Measurements from ENCODE around the gene DLGAP1. TPM values are rescaled to one million over a fixed set of nuclear protein-coding genes. Genes with fewer than 3 reads are reported as not detected.

The DLGAP1 gene
- total and polyA plus RNA-seq, 4 donors: 0.06 to 1.2 (median 0.17) TPM; not detected in 1

GRCh38 chr18:4405965-4406364, 49.1 kb downstream of the DLGAP1 start:
- Histone ChIP-seq H3K36me3 (ENCODE audit: control insufficient read depth in 4 of 4, insufficient read depth in 3 of 4, low read depth in 1 of 4, low read length in 3 of 4) (no peaks in the 10 kb centered on the region), H3K27ac (ENCODE audit: low read depth in 1 of 2, low read length in 2 of 2) (no peak overlapping the region), H3K9ac (ENCODE audit: low read depth in 1 of 2, low read length in 2 of 2) (no peak overlapping the region), H3K27me3 (ENCODE audit: control insufficient read depth in 4 of 4, insufficient read depth in 4 of 4, low read length in 3 of 4) (no peaks in the 10 kb centered on the region), H3K9me3 (ENCODE audit: control insufficient read depth in 4 of 4, low read length in 3 of 4) (no peaks in the 10 kb centered on the region), H3K4me3 (ENCODE audit: low read depth in 1 of 3, low read length in 3 of 3) (no peak overlapping the region), H3K4me1 (ENCODE audit: control insufficient read depth in 4 of 4, insufficient read depth in 4 of 4, low read length in 3 of 4) (no peaks in the 10 kb centered on the region)
- TF ChIP-seq, protein P1, sequence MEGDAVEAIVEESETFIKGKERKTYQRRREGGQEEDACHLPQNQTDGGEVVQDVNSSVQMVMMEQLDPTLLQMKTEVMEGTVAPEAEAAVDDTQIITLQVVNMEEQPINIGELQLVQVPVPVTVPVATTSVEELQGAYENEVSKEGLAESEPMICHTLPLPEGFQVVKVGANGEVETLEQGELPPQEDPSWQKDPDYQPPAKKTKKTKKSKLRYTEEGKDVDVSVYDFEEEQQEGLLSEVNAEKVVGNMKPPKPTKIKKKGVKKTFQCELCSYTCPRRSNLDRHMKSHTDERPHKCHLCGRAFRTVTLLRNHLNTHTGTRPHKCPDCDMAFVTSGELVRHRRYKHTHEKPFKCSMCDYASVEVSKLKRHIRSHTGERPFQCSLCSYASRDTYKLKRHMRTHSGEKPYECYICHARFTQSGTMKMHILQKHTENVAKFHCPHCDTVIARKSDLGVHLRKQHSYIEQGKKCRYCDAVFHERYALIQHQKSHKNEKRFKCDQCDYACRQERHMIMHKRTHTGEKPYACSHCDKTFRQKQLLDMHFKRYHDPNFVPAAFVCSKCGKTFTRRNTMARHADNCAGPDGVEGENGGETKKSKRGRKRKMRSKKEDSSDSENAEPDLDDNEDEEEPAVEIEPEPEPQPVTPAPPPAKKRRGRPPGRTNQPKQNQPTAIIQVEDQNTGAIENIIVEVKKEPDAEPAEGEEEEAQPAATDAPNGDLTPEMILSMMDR (IDR thresholded peaks at IDR 0.05; ENCODE audit: low read depth, low read length, missing input control): no peak
- TF ChIP-seq EGR1 (IDR thresholded peaks at IDR 0.05; ENCODE audit: low read depth in 2 of 2): no peak
- TF ChIP-seq RAD21 (IDR thresholded peaks at IDR 0.05): no peak
- no peak for TF ChIP-seq GABPA (IDR thresholded peaks at IDR 0.05 in 1 of 2, conservative IDR thresholded peaks at IDR 0.05 in 1 of 2)
- TF ChIP-seq, protein P2, sequence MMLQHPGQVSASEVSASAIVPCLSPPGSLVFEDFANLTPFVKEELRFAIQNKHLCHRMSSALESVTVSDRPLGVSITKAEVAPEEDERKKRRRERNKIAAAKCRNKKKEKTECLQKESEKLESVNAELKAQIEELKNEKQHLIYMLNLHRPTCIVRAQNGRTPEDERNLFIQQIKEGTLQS (IDR thresholded peaks at IDR 0.05): no peak
- TF ChIP-seq RXRA (IDR thresholded peaks at IDR 0.05): no peak
- no peak for TF ChIP-seq FOXA2 (IDR thresholded peaks at IDR 0.05)
- TF ChIP-seq HNF4G (IDR thresholded peaks at IDR 0.05): no peak
- TF ChIP-seq HNF4A (conservative IDR thresholded peaks at IDR 0.05): no peak
- no peak for TF ChIP-seq NR2F2 (IDR thresholded peaks at IDR 0.05)
- 83% methylated on average over 5 of the region's 5 CpGs for WGBS
- no peak for DNase-seq (ENCODE audit: low spot score)

- WGBS: 36% methylated on average over 1 of the region's 1 CpG
- no peak for TF ChIP-seq HNF4A (conservative IDR thresholded peaks at IDR 0.05)
- no peak for TF ChIP-seq YY1 (IDR thresholded peaks at IDR 0.05)
- no peak for TF ChIP-seq EGR1 (IDR thresholded peaks at IDR 0.05; ENCODE audit: low read depth in 2 of 2)
- no peak for TF ChIP-seq FOXA1 (IDR thresholded peaks at IDR 0.05)
- TF ChIP-seq GABPA (IDR thresholded peaks at IDR 0.05 in 1 of 2, conservative IDR thresholded peaks at IDR 0.05 in 1 of 2): no peak
- TF ChIP-seq JUND (IDR thresholded peaks at IDR 0.05): no peak
- no peak for TF ChIP-seq RXRA (IDR thresholded peaks at IDR 0.05)
- TF ChIP-seq TAF1 (conservative IDR thresholded peaks at IDR 0.05): no peak
- TF ChIP-seq, protein P3, sequence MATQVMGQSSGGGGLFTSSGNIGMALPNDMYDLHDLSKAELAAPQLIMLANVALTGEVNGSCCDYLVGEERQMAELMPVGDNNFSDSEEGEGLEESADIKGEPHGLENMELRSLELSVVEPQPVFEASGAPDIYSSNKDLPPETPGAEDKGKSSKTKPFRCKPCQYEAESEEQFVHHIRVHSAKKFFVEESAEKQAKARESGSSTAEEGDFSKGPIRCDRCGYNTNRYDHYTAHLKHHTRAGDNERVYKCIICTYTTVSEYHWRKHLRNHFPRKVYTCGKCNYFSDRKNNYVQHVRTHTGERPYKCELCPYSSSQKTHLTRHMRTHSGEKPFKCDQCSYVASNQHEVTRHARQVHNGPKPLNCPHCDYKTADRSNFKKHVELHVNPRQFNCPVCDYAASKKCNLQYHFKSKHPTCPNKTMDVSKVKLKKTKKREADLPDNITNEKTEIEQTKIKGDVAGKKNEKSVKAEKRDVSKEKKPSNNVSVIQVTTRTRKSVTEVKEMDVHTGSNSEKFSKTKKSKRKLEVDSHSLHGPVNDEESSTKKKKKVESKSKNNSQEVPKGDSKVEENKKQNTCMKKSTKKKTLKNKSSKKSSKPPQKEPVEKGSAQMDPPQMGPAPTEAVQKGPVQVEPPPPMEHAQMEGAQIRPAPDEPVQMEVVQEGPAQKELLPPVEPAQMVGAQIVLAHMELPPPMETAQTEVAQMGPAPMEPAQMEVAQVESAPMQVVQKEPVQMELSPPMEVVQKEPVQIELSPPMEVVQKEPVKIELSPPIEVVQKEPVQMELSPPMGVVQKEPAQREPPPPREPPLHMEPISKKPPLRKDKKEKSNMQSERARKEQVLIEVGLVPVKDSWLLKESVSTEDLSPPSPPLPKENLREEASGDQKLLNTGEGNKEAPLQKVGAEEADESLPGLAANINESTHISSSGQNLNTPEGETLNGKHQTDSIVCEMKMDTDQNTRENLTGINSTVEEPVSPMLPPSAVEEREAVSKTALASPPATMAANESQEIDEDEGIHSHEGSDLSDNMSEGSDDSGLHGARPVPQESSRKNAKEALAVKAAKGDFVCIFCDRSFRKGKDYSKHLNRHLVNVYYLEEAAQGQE (IDR thresholded peaks at IDR 0.05): no peak
- TF ChIP-seq, protein P2 (IDR thresholded peaks at IDR 0.05): no peak
- TF ChIP-seq RAD21 (IDR thresholded peaks at IDR 0.05): no peak
- no peak for TF ChIP-seq NR2F2 (IDR thresholded peaks at IDR 0.05)
- TF ChIP-seq, protein P1 (IDR thresholded peaks at IDR 0.05; ENCODE audit: low read depth, low read length, missing input control): no peak
- TF ChIP-seq MAX (IDR thresholded peaks at IDR 0.05): no peak
- no peak for TF ChIP-seq FOXA2 (IDR thresholded peaks at IDR 0.05)
- TF ChIP-seq, protein P4, sequence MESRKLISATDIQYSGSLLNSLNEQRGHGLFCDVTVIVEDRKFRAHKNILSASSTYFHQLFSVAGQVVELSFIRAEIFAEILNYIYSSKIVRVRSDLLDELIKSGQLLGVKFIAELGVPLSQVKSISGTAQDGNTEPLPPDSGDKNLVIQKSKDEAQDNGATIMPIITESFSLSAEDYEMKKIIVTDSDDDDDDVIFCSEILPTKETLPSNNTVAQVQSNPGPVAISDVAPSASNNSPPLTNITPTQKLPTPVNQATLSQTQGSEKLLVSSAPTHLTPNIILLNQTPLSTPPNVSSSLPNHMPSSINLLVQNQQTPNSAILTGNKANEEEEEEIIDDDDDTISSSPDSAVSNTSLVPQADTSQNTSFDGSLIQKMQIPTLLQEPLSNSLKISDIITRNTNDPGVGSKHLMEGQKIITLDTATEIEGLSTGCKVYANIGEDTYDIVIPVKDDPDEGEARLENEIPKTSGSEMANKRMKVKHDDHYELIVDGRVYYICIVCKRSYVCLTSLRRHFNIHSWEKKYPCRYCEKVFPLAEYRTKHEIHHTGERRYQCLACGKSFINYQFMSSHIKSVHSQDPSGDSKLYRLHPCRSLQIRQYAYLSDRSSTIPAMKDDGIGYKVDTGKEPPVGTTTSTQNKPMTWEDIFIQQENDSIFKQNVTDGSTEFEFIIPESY (IDR thresholded peaks at IDR 0.05): no peak
- no peak for TF ChIP-seq HNF4G (IDR thresholded peaks at IDR 0.05)
- TF ChIP-seq SP1 (IDR thresholded peaks at IDR 0.05): no peak
- no peak overlapping the region for H3K4me3 ChIP-seq (ENCODE audit: low read depth in 1 of 3, low read length in 3 of 3)
- H3K9me3 ChIP-seq (ENCODE audit: control insufficient read depth in 4 of 4, low read length in 3 of 4): no peaks in the 10 kb centered on the region
- no peak overlapping the region for H3K9ac ChIP-seq (ENCODE audit: low read depth in 1 of 2, low read length in 2 of 2)
- no peak overlapping the region for H3K27ac ChIP-seq (ENCODE audit: low read depth in 1 of 2, low read length in 2 of 2)
- no peaks in the 10 kb centered on the region for H3K4me1 ChIP-seq (ENCODE audit: control insufficient read depth in 4 of 4, insufficient read depth in 4 of 4, low read length in 3 of 4)
- H3K36me3 ChIP-seq (ENCODE audit: control insufficient read depth in 4 of 4, insufficient read depth in 3 of 4, low read depth in 1 of 4, low read length in 3 of 4): no peaks in the 10 kb centered on the region
- DNase-seq (ENCODE audit: low spot score): no peak
- H3K27me3 ChIP-seq (ENCODE audit: control insufficient read depth in 4 of 4, insufficient read depth in 4 of 4, low read length in 3 of 4): no peaks in the 10 kb centered on the region
Observed at GRCh38 chr18:4403836-4404235, 51.3 kb downstream of the DLGAP1 start.

All from liver (tissue), 9 donors.